ENCODE results near the gene MSGN1.

DNA sequence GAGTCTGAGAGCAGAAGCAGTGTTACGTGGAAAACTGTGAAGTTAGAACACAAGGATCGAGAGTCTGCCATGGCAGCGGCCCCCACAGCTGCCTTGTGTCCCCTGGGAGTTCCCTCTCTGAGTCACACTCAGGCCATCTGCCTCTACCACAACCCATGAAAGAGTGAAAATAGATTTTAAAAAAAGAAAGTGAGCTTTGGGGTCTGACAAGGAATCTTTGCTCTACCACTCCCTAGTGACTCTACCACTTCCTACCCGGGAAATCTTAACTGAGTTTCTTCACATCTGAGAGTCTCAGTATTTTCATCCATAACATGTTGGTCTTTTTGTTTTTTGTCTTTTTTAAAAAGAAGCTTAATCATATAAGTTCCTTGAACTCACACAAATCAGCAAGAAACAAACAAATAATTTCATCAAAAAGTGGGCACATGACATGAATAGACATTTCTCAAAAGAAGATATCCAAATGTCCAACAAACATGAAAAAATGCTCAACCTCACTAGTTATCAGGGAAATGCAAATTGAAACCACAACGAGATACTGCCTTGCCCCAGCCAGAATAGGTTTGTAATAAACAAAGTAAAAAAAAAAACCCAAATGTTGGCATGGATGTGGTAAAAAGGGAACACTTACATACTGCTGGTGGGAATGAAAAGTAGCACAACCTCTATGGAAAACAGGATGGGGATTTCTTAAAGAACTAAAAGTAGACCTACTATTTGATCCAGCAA is 2.4 kb upstream of the MSGN1 start:
- TF ChIP-seq RFX5 (IDR thresholded peaks at IDR 0.05; ENCODE audit: low read depth, low read length) (no peak), POLR2A (IDR thresholded peaks at IDR 0.05; ENCODE audit: low read depth, low read length) (no peak), RAD21 (IDR thresholded peaks at IDR 0.05; ENCODE audit: low read length) (no peak), MXI1 (IDR thresholded peaks at IDR 0.05; ENCODE audit: borderline replicate concordance, low read depth, low read length) (no peak), CHD1 (IDR thresholded peaks at IDR 0.05; ENCODE audit: low read depth, low read length) (no peak), BHLHE40 (IDR thresholded peaks at IDR 0.05; ENCODE audit: low read depth, low read length) (no peak), SMC3 (IDR thresholded peaks at IDR 0.05; ENCODE audit: low read depth, low read length) (no peak), RCOR1 (IDR thresholded peaks at IDR 0.05; ENCODE audit: insufficient replicate concordance, low read length) (no peak), CEBPB (IDR thresholded peaks at IDR 0.05; ENCODE audit: low read depth, low read length) (no peak), MAZ (IDR thresholded peaks at IDR 0.05; ENCODE audit: borderline replicate concordance, low read depth, low read length) (no peak), MAFK (IDR thresholded peaks at IDR 0.05; ENCODE audit: low read depth, low read length) (no peak)
- TF ChIP-seq, protein P1, sequence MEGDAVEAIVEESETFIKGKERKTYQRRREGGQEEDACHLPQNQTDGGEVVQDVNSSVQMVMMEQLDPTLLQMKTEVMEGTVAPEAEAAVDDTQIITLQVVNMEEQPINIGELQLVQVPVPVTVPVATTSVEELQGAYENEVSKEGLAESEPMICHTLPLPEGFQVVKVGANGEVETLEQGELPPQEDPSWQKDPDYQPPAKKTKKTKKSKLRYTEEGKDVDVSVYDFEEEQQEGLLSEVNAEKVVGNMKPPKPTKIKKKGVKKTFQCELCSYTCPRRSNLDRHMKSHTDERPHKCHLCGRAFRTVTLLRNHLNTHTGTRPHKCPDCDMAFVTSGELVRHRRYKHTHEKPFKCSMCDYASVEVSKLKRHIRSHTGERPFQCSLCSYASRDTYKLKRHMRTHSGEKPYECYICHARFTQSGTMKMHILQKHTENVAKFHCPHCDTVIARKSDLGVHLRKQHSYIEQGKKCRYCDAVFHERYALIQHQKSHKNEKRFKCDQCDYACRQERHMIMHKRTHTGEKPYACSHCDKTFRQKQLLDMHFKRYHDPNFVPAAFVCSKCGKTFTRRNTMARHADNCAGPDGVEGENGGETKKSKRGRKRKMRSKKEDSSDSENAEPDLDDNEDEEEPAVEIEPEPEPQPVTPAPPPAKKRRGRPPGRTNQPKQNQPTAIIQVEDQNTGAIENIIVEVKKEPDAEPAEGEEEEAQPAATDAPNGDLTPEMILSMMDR (conservative IDR thresholded peaks at IDR 0.05; ENCODE audit: low read depth, low read length): no peak
- TF ChIP-seq, protein P2, sequence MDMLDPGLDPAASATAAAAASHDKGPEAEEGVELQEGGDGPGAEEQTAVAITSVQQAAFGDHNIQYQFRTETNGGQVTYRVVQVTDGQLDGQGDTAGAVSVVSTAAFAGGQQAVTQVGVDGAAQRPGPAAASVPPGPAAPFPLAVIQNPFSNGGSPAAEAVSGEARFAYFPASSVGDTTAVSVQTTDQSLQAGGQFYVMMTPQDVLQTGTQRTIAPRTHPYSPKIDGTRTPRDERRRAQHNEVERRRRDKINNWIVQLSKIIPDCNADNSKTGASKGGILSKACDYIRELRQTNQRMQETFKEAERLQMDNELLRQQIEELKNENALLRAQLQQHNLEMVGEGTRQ (IDR thresholded peaks at IDR 0.05; ENCODE audit: low read depth, low read length): no peak
- TF ChIP-seq, protein P3, sequence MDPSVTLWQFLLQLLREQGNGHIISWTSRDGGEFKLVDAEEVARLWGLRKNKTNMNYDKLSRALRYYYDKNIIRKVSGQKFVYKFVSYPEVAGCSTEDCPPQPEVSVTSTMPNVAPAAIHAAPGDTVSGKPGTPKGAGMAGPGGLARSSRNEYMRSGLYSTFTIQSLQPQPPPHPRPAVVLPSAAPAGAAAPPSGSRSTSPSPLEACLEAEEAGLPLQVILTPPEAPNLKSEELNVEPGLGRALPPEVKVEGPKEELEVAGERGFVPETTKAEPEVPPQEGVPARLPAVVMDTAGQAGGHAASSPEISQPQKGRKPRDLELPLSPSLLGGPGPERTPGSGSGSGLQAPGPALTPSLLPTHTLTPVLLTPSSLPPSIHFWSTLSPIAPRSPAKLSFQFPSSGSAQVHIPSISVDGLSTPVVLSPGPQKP (IDR thresholded peaks at IDR 0.05; ENCODE audit: borderline replicate concordance, low read depth, low read length): no peak
